Body of pancreas (tissue), 4 donors: ENCODE measurements around the gene FOXL2NB.

ENCODE experiments used
- CTCF ChIP-seq, 7 experiments: fragments of 450-650 bp in 4 of 7; fragments of 200-600 bp in 3 of 7; sonication (generic) in 3 of 7; IDR thresholded peaks; one replicate each; pipeline ENCODE4 v1.5.1; 2016 to 2019; ENCODE audit warnings: antibody characterized with exemption in 7 of 7
- POLR2A ChIP-seq, 3 donors: fragments of 450-650 bp; IDR thresholded peaks; one replicate each; pipeline ENCODE4 v1.6.1; 2016; ENCODE audit warnings: antibody characterized with exemption in 3 of 3, mild to moderate bottlenecking in 2 of 3

DNA sequence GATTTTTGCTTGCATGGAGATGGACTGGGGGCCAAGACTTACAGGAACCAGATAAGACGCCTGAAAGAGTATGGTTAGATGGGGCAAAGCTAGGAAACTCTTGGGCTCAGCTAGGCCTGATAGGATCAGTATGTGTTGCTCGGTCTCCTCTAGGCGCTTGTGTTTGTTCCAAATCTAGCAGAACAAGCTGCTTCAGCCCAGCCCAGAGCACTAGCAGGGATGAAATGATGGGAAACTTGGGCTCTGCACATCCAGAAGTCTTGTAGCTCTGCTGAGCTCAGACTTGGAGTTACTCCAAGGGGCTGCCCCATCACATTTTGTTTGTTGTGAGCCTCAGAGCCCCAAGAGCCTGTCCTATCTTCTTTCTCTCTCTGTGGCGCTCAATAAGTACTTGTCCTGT is 34.8 kb upstream of the FOXL2NB start:
- no peak for TF ChIP-seq CTCF (IDR thresholded peaks at IDR 0.05)
- no peak for TF ChIP-seq POLR2A (IDR thresholded peaks at IDR 0.05)
